Activated T-cell treated with anti-CD3 and anti-CD28 coated beads, Interleukin-2, amount 50 U/mL, for 4 hours (primary cell): ENCODE measurements around the gene UBTD1. TPM values are rescaled to one million over a fixed set of nuclear protein-coding genes. Genes with fewer than 3 reads are reported as not detected.

Experiments used
- ATAC-seq, 2 donors: fragments of 200-7000 bp; cut with Tn5 transposase; one replicate each; pipeline ENCODE4 v1.10.0; 2021
- DNase-seq: peaks from one replicate; pipeline ENCODE4 v3.0.0-alpha.2; 2020
- H3K27me3 Mint-ChIP-seq: one replicate; pipeline ENCODE4 v1.8.0; 2021; ENCODE audit warnings: low read depth, mixed read lengths
- H3K36me3 Mint-ChIP-seq: one replicate; pipeline ENCODE4 v1.8.0; 2022; ENCODE audit warnings: mixed read lengths; ENCODE audit not compliant: insufficient read depth
- H3K4me1 Mint-ChIP-seq: one replicate; pipeline ENCODE4 v1.8.0; 2021; ENCODE audit warnings: low read depth, mixed read lengths
- H3K4me3 Mint-ChIP-seq: one replicate; pipeline ENCODE4 v1.8.0; 2021; ENCODE audit warnings: mild to moderate bottlenecking, moderate library complexity, mixed read lengths
- H3K9me3 Mint-ChIP-seq: one replicate; pipeline ENCODE4 v1.8.0; 2021; ENCODE audit warnings: mixed read lengths
- total RNA-seq, 3 donors: library from RNA; stranded (reverse); gene quantifications; one replicate each; pipeline ENCODE4 v1.2.1, GENCODE V29; 2021

The UBTD1 gene
- total RNA-seq, 3 donors from 2014 or later = 2.0 to 3.0 (median 2.8) TPM

- Mint-ChIP-seq H3K4me1 (peaks cover 43% of the 10 kb centered on the region), H3K9me3 (no peaks in the 10 kb centered on the region), H3K36me3 (peaks cover 1% of the 10 kb centered on the region), H3K4me3 (peak within 1 kb of the TSS; percentile 98), H3K27me3 (peaks cover 25% of the 10 kb centered on the region)
- DNase-seq (peak; percentile 99), ATAC-seq (peak; percentile 89)
These were observed 466 bp upstream of the UBTD1 start, which contains the start of gene MMS19 for GRCh38 chr10:97498076-97498840. MMS19 (minus strand) TSS chr10:97498422; CDS start chr10:97498384, 38 bp downstream.

GRCh38 chr10:97499561-97500296 lies 1.0 kb downstream of the UBTD1 start:
- H3K27me3 Mint-ChIP-seq = peaks cover 25% of the 10 kb centered on the region
- peaks cover 31% of the 10 kb centered on the region for H3K4me1 Mint-ChIP-seq
- DNase-seq (no peak), ATAC-seq (no peak)
- H3K4me3 Mint-ChIP-seq = peak overlapping the region; percentile 49
- no peaks in the 10 kb centered on the region for H3K9me3 Mint-ChIP-seq
- no peaks in the 10 kb centered on the region for H3K36me3 Mint-ChIP-seq

GRCh38 chr10:97500297-97500575 lies 1.5 kb downstream of the UBTD1 start:
- DNase-seq = no peak
- Mint-ChIP-seq H3K36me3 (no peaks in the 10 kb centered on the region), H3K4me3 (peak overlapping the region; percentile 49), H3K27me3 (peaks cover 25% of the 10 kb centered on the region), H3K4me1 (peaks cover 26% of the 10 kb centered on the region), H3K9me3 (no peaks in the 10 kb centered on the region)
- no peak for ATAC-seq

- ATAC-seq = no peak
- Mint-ChIP-seq H3K9me3 (no peaks in the 10 kb centered on the region), H3K36me3 (no peaks in the 10 kb centered on the region), H3K4me1 (peaks cover 5% of the 10 kb centered on the region), H3K4me3 (no peak overlapping the region), H3K27me3 (peaks cover 27% of the 10 kb centered on the region)
- DNase-seq = no peak
These were observed 4.2 kb downstream of the UBTD1 start for GRCh38 chr10:97502916-97503315.

GRCh38 chr10:97503406-97503805 lies 4.7 kb downstream of the UBTD1 start:
- Mint-ChIP-seq H3K4me3 (no peak overlapping the region), H3K9me3 (no peaks in the 10 kb centered on the region), H3K36me3 (no peaks in the 10 kb centered on the region), H3K27me3 (peaks cover 27% of the 10 kb centered on the region), H3K4me1 (peaks cover 3% of the 10 kb centered on the region)
- DNase-seq (no peak), ATAC-seq (no peak)

- Mint-ChIP-seq H3K4me1 (no peaks in the 10 kb centered on the region), H3K36me3 (no peaks in the 10 kb centered on the region), H3K4me3 (no peak overlapping the region), H3K27me3 (peaks cover 22% of the 10 kb centered on the region), H3K9me3 (no peaks in the 10 kb centered on the region)
- ATAC-seq (no peak), DNase-seq (no peak)
These were observed 6.4 kb downstream of the UBTD1 start for GRCh38 chr10:97505152-97505551.

GRCh38 chr10:97506199-97506991 lies 7.7 kb downstream of the UBTD1 start:
- no peak overlapping the region for H3K4me3 Mint-ChIP-seq
- H3K4me1 Mint-ChIP-seq = no peaks in the 10 kb centered on the region
- no peak for DNase-seq
- H3K27me3 Mint-ChIP-seq = peaks cover 10% of the 10 kb centered on the region
- no peaks in the 10 kb centered on the region for H3K9me3 Mint-ChIP-seq
- no peaks in the 10 kb centered on the region for H3K36me3 Mint-ChIP-seq
- ATAC-seq = no peak

- Mint-ChIP-seq H3K36me3 (no peaks in the 10 kb centered on the region), H3K9me3 (no peaks in the 10 kb centered on the region)
- ATAC-seq = no peak
These were observed 9.6 kb downstream of the UBTD1 start for GRCh38 chr10:97508342-97508741.

GRCh38 chr10:97509120-97509680 lies 10.5 kb downstream of the UBTD1 start:
- Mint-ChIP-seq H3K9me3 (no peaks in the 10 kb centered on the region), H3K27me3 (peaks cover 2% of the 10 kb centered on the region), H3K4me3 (no peak overlapping the region), H3K4me1 (no peaks in the 10 kb centered on the region), H3K36me3 (no peaks in the 10 kb centered on the region)
- DNase-seq (no peak), ATAC-seq (no peak)

More at GRCh38 chr10:97508342-97508741, 9.6 kb downstream of the UBTD1 start:
- no peak overlapping the region for H3K4me3 Mint-ChIP-seq
- peaks cover 2% of the 10 kb centered on the region for H3K27me3 Mint-ChIP-seq
- no peak for DNase-seq
- no peaks in the 10 kb centered on the region for H3K4me1 Mint-ChIP-seq

GRCh38 chr10:97510686-97511085 lies 12.0 kb downstream of the UBTD1 start:
- H3K4me1 Mint-ChIP-seq = no peaks in the 10 kb centered on the region
- no peaks in the 10 kb centered on the region for H3K9me3 Mint-ChIP-seq
- ATAC-seq (no peak), DNase-seq (no peak)
- peaks cover 5% of the 10 kb centered on the region for H3K27me3 Mint-ChIP-seq
- no peaks in the 10 kb centered on the region for H3K36me3 Mint-ChIP-seq
- H3K4me3 Mint-ChIP-seq = no peak overlapping the region

GRCh38 chr10:97511711-97512440 lies 13.2 kb downstream of the UBTD1 start:
- ATAC-seq = no peak
- Mint-ChIP-seq H3K4me1 (no peaks in the 10 kb centered on the region), H3K27me3 (peaks cover 4% of the 10 kb centered on the region), H3K9me3 (no peaks in the 10 kb centered on the region), H3K4me3 (no peak overlapping the region), H3K36me3 (no peaks in the 10 kb centered on the region)
- no peak for DNase-seq

- H3K36me3 Mint-ChIP-seq = no peaks in the 10 kb centered on the region
- no peak for DNase-seq
- no peaks in the 10 kb centered on the region for H3K9me3 Mint-ChIP-seq
- no peak for ATAC-seq
- no peak overlapping the region for H3K4me3 Mint-ChIP-seq
- H3K4me1 Mint-ChIP-seq = no peaks in the 10 kb centered on the region
- H3K27me3 Mint-ChIP-seq = peaks cover 7% of the 10 kb centered on the region
These were observed 14.3 kb downstream of the UBTD1 start for GRCh38 chr10:97512993-97513392.

- no peaks in the 10 kb centered on the region for H3K36me3 Mint-ChIP-seq
- H3K27me3 Mint-ChIP-seq = peaks cover 7% of the 10 kb centered on the region
- H3K4me1 Mint-ChIP-seq = no peaks in the 10 kb centered on the region
- DNase-seq (no peak), ATAC-seq (no peak)
- no peaks in the 10 kb centered on the region for H3K9me3 Mint-ChIP-seq
- no peak overlapping the region for H3K4me3 Mint-ChIP-seq
These were observed 15.6 kb downstream of the UBTD1 start for GRCh38 chr10:97514344-97514743.
